IPS-NIHi11 (cell line): ENCODE measurements around the gene SAMD8.
A peak's percentile ranks its signal among the peaks of the same experiment; 100 is the strongest.

Source experiments
- DNase-seq: peaks from one replicate; pipeline ENCODE4 v3.0.0; 2012; ENCODE audit warnings: mixed read lengths, low spot score

SAMD8 gene

DNA sequence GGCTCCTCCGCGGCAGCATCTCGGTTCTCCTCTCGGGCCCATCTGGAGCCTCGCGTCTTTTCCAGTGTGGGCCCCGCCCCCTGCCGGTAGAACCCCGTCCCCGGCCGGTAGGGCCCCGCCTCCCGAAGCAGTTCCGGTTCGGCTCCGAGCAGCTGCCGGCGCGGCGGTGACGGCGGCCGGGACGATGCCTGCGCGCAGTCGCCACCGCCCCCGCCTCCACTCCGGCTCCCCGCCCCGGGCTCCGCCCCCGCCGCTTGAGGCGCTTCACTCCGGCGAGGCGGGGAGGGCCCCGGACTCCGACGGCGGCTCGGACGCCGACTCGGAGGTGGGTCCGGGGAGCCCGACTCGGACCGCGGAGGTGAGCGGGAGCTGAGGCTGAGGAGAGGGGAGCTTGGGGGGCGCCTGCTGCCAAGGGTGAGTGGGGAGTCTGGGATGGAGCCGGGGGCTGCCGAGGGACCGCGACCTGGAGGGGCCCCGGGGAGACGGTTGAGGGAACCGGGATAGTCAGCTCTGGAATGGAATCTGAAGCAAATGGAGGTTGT is at the start of gene SAMD8:
Gene SAMD8 (plus strand): TSS at position 292 of the 542 bp plus-strand sequence. CDS start 38,873 bp downstream, outside the sequence.
- DNase-seq: peak; percentile 99

DNA sequence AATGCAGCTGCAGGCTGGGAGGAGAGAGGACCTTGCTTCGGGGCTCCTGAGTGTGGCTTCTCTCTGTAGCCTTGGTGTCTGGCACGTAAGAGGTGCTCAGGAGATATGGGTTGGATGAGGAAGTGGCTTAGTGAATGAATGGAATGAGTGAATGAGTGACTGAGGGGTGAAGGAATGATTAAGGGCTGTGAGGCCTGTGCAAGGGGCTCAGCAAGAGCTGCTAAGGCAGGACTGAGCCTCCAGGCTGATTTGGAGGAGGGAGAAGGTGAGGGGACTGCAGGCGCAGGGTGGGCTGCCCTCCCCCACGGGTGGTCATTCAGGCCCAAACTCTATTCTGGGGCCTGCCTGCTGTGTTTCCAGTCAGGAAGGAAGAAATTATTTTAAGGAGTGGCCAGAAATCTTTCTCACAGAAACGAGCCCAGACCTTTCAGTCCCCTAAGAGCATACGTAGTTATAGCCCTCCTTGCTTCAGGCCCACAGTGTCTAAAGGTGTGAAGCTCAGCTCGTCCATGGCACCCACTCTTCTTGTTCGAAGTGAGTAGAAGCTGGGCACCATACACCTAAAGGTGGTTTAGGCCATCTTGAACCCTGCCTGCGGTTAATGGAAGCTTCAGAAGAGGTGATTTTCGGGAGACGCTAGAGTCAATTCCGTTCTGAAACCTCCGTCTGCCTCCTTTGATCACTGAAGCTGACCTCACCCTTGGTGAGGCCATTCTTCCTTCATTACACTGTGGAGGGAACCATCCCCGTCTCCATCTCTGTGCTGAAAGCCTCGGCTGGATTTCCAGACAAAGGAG is 49.5 kb upstream of the SAMD8 start:
- DNase-seq: no peak

DNA sequence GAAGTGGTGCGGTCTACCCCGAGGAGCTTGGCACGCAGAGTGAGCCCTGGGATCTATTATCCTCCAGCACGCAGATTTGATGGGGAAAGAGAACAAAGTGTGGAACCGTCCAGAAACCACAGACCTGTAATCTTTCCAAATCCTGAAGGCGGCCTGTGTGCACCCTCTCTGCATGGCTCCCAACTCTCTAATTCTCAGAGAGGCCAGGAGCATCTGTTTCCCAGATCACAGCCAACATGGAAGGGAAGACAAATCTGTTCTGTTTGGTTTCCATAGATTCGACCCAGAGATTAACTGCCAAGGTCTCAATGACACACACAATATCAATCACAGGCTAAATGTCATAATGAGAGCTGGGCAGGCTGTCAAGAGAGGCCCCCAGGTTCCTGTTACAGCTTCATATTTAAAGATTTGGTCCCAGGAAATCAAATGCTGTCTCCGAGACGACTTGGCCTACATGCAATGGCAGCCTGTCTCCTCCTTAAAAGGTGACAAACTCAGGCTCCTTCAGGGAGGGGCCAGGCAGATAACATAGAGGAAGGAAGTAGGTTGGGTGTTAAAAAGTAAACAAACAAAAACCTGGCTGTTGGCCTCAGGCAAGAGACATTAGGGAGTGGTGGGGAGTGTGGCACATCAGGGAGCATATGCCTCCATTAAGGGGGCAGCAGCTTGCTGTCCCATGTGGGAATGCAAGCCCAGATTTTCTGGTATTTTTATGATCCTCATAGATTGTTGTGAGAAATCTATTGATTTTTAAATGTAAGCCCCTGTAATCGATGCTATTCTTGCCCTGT is 48.8 kb upstream of the SAMD8 start:
- DNase-seq: no peak

GRCh38 chr10:75063461-75064230 is 47.8 kb upstream of the SAMD8 start:
- DNase-seq: no peak

DNA sequence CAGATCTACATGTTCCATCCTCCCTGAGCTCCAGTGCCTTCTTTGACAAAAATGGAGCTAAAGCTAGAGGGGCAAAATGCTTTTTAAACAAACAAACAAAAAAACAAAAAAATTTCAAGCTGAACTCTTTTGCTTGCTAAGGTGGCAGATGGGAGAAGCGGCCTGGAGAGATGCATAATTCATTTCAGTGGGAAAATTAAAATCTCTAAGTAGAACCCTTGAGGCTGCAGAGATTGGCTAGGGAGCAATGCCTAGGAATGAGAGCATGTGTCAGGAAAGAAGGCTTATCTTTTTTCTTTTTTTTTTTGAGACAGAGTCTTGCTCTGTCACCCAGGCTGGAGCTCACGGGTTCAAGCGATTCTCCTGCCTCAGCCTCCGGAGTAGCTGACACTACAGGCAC is 46.4 kb upstream of the SAMD8 start:
- DNase-seq: no peak

DNA sequence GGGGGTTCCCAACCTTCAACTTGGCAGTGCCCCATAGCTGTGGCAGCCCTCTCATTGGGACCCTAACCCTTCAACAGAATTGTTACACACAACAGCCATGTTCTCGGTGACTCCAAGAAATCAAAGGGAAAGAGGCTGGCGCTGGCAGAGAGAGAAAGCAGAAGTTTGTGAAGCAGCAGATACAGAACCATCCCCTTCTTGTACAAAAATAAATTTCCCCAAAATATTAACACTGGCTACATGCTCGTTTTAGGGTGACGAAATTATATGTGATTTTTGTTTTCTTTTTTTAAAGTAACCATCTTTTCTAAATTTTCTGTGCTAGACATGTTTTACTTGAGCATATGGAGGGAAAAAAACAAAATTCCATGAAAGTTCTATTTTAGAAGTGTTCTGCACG is 45.2 kb upstream of the SAMD8 start:
- no peak for DNase-seq

GRCh38 chr10:75067272-75067671 is 44.2 kb upstream of the SAMD8 start:
- no peak for DNase-seq

DNA sequence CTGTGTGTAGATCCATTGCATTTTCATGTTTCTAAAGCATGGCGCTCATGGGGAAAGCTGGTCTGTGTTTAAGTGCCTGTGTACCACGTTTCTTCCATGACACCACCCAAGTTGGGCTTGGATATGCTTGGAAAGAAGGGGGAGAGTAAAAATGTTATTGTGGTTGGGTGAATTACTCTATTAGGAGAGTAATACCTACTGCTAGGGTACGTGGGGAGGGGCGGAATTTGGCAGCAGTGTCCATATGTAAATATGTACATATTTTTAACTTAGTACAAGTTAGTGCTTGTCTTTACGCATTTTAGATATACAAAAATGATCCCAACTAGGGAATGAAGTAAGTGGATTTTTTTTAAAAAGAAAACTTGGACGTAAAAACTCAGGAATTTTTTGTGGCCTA is 42.9 kb upstream of the SAMD8 start:
- DNase-seq: no peak

DNA sequence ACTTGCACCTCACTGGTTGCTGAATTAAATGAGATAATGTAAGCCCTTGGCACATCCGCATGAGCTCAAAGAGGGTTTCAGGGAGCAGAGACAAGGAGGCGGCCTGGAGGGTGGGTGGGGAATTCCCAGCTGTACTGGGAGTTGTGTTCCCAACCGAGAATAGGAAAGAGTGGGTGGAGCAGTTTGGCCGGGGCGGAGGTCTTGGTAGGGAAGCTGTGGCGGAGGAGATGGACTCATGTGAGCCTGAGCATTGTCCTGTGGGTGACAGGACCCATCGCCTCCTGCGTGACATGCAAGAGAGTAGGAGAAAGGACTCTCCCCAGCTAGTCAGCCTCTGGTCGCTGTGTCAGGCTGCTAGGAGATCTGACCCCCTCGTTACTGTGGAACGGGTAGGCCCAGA is 41.0 kb upstream of the SAMD8 start:
- DNase-seq: no peak

GRCh38 chr10:75070961-75071428 is 40.5 kb upstream of the SAMD8 start:
- no peak for DNase-seq

GRCh38 chr10:75071756-75072155 is 39.7 kb upstream of the SAMD8 start:
- no peak for DNase-seq

DNA sequence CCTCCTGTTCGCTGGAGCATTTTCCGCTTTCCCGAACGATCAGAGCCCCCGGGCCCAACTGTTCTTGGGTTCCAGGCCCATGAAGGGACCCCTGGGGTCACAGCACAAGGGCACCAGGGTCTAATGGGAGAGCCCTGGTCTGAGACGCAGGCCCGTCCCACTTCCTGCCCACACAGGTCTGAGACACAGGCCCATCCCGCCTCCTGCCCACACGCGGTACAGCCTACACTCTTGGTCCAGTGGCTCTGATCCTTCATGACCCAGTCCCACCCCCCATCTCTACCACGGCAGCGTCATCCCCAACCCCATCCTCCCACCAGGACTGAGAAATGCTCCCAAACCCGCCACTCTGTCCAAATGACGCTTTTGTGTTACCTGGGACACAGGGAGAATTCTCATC is 38.7 kb upstream of the SAMD8 start:
- no peak for DNase-seq

DNA sequence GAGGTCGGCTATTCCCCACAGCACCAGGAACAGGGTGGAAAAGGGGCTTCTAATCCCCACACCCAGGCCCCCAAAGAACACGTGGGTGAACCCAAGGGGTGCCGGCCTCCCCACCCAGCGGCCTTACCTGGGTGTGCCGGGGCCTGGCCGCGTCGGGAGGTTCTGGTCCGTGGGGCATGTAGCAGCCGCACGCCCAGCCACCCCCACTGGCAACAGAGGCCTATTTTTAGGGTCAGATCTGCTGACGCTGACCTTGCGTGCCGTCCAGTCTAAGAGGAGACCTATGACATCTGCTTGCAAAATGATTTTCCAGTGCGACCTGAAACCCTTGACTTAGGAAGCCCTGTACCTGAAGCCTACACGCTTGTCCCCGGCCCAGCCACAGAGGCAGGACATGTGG is 38.0 kb upstream of the SAMD8 start:
- DNase-seq: no peak

DNA sequence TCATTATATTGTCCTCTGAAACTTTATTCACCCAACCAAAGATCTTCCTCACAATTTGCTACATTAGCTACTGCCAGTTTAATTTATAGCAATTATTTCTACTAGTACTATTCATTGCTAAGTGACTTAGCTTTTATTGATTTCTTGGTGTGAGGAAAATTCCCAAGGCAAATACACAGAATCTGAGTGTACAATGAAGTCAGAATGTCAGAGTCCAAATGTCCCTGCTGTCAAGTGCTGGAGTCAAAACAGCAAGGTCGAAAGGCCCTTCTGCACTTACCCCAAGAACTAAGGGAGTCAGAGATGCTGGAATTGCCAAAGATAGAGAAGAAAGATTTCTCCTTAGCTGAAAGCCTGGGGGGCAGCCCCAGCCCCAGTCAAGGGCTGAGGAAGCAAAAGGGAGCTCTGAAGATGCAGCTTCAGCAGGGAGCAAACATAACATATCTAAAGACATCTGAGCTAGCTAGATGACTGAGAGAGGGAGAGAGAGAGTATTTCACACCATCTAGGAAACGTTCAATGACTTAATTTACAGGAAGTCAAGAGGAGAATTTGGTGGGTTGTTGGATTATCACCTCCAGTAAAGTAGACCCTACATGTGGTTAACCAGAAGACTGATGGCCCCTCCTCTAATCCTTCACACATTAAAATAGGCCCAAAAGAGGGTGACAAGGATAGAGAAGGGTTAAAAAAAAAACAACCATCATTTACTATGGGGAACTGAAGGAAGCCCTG is 36.6 kb upstream of the SAMD8 start:
- no peak for DNase-seq

GRCh38 chr10:75076348-75076747 is 35.1 kb upstream of the SAMD8 start:
- DNase-seq: no peak

DNA sequence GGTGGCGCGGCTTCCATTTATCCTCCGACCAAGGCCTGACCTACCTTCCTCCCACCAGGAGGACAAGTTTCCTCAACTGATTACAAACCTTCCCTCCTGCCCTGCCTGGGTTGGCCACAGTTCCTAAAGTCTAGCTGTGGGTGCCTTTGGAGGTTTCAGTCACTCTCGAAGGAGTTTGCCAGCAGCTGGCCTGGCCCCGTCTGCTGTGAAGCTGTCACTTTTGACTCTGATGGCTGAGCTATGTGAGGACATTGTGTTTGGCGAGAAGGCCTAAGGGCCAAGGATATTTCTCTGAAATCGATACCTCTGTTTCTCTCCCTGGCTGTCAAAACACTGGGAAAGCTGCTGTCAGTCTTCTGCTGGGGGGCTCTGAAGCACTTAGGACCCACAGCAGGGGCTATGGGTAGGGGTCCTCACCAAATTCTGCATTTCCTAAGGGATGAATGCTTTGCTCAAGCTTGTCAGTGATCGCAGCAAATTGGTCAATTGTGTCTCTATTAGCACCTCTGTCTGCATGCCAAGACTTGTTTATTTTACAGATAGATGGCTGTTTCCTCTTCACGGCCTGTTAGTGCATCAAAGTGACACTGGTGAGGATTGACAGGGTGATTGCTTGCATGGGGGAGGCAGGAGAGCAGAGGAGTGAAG is 31.9 kb upstream of the SAMD8 start:
- no peak for DNase-seq

- no peak for DNase-seq
Observed at GRCh38 chr10:75080554-75080953, 30.9 kb upstream of the SAMD8 start.

GRCh38 chr10:75081379-75081778 is 30.1 kb upstream of the SAMD8 start:
- no peak for DNase-seq

DNA sequence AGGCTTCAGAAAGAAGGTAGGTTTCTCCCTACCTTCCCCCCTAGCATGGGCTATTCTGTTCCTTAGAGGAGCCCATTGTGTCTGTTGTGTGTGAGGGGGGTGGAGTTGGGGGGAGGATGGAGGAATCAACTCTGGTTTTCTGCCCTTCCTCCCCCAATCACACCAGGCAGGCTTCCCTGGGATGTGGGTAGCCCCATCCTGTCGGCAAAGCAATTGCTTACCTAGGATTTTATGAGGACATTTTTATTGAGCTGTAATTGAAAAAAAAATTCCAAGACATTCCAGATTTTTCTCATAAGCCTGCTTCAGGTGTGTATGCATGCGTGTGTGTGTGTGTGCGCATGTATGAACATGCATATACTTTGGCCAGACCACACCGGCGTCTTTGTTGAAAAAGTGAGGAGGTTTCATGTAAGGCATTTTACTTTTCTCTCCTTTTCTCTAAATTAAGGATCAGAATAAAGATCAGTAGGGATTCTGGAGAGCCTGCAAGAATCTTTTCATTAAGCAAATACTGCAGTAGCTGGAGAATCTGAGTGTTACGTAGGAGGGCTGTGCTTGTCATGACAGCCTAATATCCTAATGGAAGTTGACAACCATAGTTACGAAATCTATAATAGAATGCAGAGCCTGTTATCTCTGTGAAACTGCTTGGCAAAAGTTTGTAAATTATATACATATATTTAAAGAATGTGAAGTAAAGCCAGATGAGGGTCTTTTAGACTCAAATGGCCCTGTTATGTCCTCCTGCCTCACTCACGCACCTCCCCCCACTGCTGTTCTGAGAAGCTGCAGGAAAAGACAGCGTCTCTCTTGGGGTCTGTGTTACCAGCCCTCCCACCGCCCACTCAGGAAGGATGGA is 27.3 kb upstream of the SAMD8 start:
- DNase-seq: no peak

GRCh38 chr10:75084834-75085384 is 26.5 kb upstream of the SAMD8 start:
- no peak for DNase-seq
